Measurements from ENCODE around the gene SPARCL1. TPM values are rescaled to one million over a fixed set of nuclear protein-coding genes. Genes with fewer than 3 reads are reported as not detected.

SPARCL1 gene
- total and polyA plus RNA-seq, 2 donors (not counting 3 experiments of a cell fraction or from before 2014, with no cell fraction given): not detected

GRCh38 chr4:87430038-87430437, 99.1 kb downstream of the SPARCL1 start:
- H3K27ac ChIP-seq (ENCODE audit: insufficient read depth, low read depth, low read length): no peak overlapping the region
- H3K4me3 ChIP-seq (replicated peaks in 1 of 3; ENCODE audit: insufficient read depth in 1 of 3, low read depth in 1 of 3, low read length in 3 of 3): no peak overlapping the region
- H3K9me3 ChIP-seq (replicated peaks; ENCODE audit: control insufficient read depth, insufficient read depth, low read length): no peaks in the 10 kb centered on the region
- peaks cover 55% of the 10 kb centered on the region for H3K79me2 ChIP-seq (ENCODE audit: control insufficient read depth, insufficient read depth, low read length)
- no peaks in the 10 kb centered on the region for H3K4me1 ChIP-seq (ENCODE audit: control insufficient read depth, extremely low read depth, insufficient read depth, low read length)
- no peak overlapping the region for H2AFZ ChIP-seq (ENCODE audit: low read depth, low read length)
- intact Hi-C loops (cut with micrococcal nuclease) (no loop called here), dilution Hi-C loops (cut with MboI; ENCODE audit: extremely low pct_ligation_motif_present, low sequenced_read_pairs) (no loop called here)
- H3K36me3 ChIP-seq (ENCODE audit: control insufficient read depth in 2 of 2, extremely low read depth in 1 of 2, insufficient read depth in 2 of 2, low read length in 2 of 2): no peaks in the 10 kb centered on the region
- no peaks in the 10 kb centered on the region for H3K27me3 ChIP-seq (ENCODE audit: control insufficient read depth in 2 of 2, insufficient read depth in 2 of 2, low read length in 2 of 2)
- H3K9me1 ChIP-seq (replicated peaks; ENCODE audit: control insufficient read depth, extremely low read depth, insufficient read depth, low read length): no peaks in the 10 kb centered on the region
- no peak for TF ChIP-seq FOS (IDR thresholded peaks at IDR 0.05; ENCODE audit: borderline replicate concordance, insufficient read depth, low read length)
- no peak for TF ChIP-seq GATA2 (IDR thresholded peaks at IDR 0.05; ENCODE audit: insufficient read depth, insufficient read length, low read depth, low read length)
- TF ChIP-seq EZH2 (IDR thresholded peaks at IDR 0.05; ENCODE audit: borderline replicate concordance, low read depth, low read length, severe bottlenecking): no peak
- TF ChIP-seq POLR2AphosphoS5 (IDR thresholded peaks at IDR 0.05; ENCODE audit: insufficient read depth, low read depth, low read length): no peak
- no peak for TF ChIP-seq CTCF (IDR thresholded peaks at IDR 0.05; ENCODE audit: extremely low read depth in 1 of 2, insufficient read depth in 1 of 2, low read depth in 1 of 2, low read length in 2 of 2)
- TF ChIP-seq JUN (IDR thresholded peaks at IDR 0.05; ENCODE audit: borderline replicate concordance, insufficient read depth, insufficient read length, low read depth): no peak
- TF ChIP-seq POLR2A (IDR thresholded peaks at IDR 0.05; ENCODE audit: low read depth, low read length): no peak
- TF ChIP-seq MAX (IDR thresholded peaks at IDR 0.05; ENCODE audit: insufficient read depth, insufficient read length): no peak
- TF ChIP-seq MYC (IDR thresholded peaks at IDR 0.05; ENCODE audit: low read depth, low read length): no peak
- H3K4me2 ChIP-seq (ENCODE audit: insufficient read depth, low read length): no peak overlapping the region
- POLR2A ChIA-PET: no interaction called here
- peaks cover 3% of the 10 kb centered on the region for H4K20me1 ChIP-seq (replicated peaks; ENCODE audit: control insufficient read depth, extremely low read depth, insufficient read depth, low read length)
- BruUV-seq (replicated peaks): no TSS peak
- H3K9ac ChIP-seq (replicated peaks; ENCODE audit: extremely low read depth, insufficient read depth, low read length): no peak overlapping the region
- FAIRE-seq (no peak), DNase-seq (ENCODE audit: low read depth, low spot score) (no peak)
- CTCF ChIA-PET: no interaction called here

Data from endothelial cell of umbilical vein (primary cell).